NCI-H774 (cell line): ENCODE results near the gene ZSWIM6.
A peak's percentile ranks its signal among the peaks of the same experiment; 100 is the strongest.
"Not testable (repeated sequence)": the region's sequence is repeated elsewhere in the genome, so short reads cannot be mapped to it uniquely, and the experiment has no call there.

Experiments used
- DNase-seq: peaks from one replicate; lab custom pipeline; 2025; lab: John Stamatoyannopoulos, UW

Gene ZSWIM6

GRCh38 chr5:61407706-61408270, 75.7 kb downstream of the ZSWIM6 start:
- no peak for DNase-seq

DNA sequence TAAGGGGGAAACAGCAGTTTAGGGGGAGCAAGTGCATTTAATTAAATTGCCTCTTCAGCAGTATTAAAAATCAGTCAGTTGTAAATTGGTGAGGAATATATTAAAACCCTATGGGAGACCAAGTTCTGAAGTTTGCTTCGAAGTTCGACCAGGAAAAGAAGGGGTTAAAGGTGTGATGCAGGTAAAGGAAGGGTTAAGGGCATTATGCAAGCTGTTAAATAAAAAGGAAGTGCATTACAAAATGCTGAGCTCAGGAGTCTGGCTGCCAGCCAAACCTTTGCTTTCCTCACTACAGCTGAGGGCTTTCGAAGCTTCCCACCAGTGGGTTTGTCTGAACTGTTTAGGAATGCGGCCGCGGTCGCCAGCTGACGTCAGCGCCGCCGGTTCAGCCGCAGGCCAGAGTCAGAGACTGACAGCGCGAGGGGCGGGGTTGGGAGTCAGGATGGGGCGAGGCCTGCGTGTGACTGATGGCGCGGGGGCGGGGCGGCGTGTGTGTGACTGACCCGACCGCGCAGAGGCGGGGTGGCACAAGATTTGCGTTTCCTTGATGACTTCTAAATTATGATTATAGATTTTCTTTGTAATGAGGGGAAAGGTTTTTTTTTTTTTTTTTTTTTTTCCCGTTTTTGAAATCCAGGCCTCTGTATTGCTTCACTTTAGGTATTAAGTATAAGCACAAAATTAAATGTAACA, 76.6 kb downstream of the ZSWIM6 start:
- DNase-seq = peak; percentile 89

GRCh38 chr5:61409568-61409967, 77.5 kb downstream of the ZSWIM6 start:
- DNase-seq = no peak

DNA sequence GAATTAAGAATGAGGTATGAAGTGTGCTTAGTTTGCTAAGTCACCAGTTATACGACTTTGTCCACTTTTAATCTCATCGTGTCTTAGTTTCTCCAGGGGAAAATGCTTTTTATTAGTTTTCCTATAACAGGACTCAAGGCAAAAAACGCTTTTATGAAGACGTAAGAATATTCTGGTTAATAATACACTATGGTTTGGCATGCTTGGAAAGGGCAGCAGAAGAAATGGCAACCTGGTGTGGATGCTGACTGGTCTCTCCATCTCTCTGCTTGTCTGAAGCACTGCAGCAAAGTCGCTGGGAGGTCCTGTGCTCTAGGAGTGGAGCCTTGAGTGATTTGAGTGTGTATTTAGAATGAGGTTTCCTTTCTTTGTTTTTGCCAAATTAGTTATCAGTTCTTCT, 78.8 kb downstream of the ZSWIM6 start:
- DNase-seq = no peak

DNA sequence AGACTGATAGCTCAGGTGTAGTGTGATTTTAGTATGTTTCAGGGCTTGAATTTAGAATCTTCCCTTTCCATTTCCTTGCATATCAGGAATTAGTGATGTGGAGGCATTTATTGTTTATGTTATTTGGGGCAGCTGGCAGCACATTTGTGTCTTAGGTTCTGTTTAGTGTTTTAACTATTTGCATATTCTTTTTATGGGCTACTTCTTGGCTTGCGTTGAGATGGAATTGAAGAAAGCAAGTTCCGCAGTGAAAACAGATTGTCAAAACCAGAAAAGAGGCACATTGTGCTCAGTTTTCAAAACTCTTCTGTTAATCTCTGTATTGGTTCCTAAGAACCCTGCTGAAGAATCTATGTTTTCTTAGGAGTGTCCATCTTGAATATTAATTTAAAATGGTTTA, 80.3 kb downstream of the ZSWIM6 start:
- no peak for DNase-seq

DNA sequence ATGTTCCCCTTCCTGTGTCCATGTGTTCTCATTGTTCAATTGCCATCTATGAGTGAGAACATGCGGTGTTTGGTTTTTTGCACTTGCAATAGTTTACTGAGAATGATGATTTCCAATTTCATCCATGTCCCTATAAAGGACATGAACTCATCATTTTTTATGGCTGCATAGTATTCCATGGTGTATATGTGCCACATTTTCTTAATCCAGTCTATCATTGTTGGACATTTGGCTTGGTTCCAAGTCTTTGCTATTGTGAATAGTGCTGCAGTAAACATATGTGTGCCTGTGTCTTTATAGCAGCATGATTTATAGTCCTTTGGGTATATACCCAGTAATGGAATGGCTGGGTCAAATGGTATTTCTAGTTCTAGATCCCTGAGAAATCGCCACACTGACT, 81.1 kb downstream of the ZSWIM6 start:
- DNase-seq = not testable (repeated sequence)

DNA sequence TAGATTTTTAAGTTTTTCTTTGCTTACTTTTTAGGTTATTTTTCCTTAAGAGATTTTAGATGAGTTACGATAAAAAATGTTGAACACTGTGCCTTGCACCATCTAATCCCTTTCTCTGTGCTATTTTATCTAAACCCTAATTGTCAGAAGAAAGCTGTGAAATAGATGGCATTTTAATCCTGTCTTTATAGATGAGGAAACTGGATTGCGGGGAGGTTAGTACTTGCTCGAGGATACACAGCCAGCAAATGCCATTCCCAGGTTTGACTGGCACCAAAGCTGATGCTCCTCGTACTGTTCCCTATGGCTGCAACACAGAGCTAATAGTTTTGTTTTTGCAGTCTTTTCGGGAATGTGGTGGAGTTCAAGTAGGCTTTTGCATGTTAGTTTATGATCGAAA, 82.7 kb downstream of the ZSWIM6 start:
- no peak for DNase-seq

- no peak for DNase-seq
These were observed 84.0 kb downstream of the ZSWIM6 start for GRCh38 chr5:61416010-61416409.

GRCh38 chr5:61416420-61416819, 84.4 kb downstream of the ZSWIM6 start:
- no peak for DNase-seq

DNA sequence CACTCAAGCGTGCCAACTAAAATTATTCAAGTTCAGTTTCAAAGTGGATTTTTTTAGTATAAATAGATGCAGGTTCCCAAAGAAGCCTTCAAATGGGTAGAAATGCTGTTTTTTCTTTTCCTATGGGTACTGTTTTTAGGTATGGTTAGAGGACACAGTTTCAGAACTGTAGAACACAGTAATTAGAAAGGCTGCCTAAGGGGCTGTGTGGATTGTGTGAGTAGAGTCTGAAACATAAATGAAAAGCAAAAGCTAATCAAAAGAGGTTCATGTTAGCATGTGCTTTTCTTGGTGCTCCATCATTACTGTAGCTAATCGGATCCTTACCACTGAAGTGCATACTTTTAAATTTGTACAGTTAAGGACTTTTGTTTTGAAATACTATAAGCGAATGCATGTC, 85.3 kb downstream of the ZSWIM6 start:
- no peak for DNase-seq

DNA sequence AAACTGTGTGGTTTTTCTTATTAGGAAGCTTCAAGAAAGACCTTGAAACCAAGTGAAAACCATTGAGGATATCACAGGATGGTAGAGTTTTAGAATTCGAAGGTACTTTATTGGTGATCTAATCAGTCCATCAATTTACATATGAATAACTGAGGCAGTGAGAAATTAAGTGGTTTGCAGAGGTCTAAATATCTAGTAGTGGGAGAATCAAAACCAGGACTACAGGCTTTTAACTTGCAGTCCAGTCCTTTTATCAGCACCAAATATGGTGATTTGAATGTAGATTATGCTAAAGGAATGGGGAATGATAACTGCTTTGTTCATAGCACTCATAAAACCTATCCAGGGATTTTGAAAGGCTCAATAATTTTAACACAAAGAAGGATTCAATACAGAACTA, 85.8 kb downstream of the ZSWIM6 start:
- DNase-seq = no peak

GRCh38 chr5:61419106-61419505, 87.0 kb downstream of the ZSWIM6 start:
- no peak for DNase-seq

DNA sequence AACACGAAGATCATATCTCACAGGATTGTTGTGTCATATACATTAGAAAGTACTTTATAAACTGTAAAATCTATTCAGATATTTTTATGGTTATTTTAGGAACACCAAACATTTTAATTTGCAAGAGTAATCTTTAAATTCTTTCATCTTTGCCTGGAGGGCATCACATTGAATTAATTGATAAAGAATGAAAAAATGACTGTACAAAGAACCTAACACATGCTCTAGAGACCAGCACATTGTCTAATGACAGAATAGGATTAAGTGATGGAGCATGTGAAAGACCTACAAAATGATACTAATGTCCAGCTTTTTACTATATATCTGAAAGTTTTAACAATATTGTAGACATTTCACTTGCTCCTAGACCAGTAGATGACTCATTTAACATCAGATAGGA, 88.0 kb downstream of the ZSWIM6 start:
- no peak for DNase-seq

DNA sequence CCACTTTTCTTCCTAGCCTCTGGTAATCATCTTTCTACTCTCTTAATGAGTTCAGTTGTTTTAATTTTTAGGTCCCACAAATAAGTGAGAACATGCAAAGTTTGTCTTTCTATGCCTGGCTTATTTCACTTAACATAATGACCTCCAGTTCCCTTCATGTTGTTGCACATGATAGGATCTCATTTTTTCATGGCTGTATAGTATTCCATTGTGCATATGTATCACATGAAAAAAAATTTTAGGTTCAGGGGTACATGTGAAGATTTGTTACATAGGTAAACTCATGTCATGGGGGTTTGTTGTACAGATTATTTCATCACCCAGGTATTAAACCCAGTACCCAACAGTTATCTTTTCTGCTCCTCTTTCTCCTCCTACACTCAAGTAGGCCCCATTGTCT, 89.2 kb downstream of the ZSWIM6 start:
- DNase-seq = not testable (repeated sequence)

- no peak for DNase-seq
These were observed 91.6 kb downstream of the ZSWIM6 start for GRCh38 chr5:61423487-61424145.

GRCh38 chr5:61425918-61426317, 93.9 kb downstream of the ZSWIM6 start:
- DNase-seq = no peak

DNA sequence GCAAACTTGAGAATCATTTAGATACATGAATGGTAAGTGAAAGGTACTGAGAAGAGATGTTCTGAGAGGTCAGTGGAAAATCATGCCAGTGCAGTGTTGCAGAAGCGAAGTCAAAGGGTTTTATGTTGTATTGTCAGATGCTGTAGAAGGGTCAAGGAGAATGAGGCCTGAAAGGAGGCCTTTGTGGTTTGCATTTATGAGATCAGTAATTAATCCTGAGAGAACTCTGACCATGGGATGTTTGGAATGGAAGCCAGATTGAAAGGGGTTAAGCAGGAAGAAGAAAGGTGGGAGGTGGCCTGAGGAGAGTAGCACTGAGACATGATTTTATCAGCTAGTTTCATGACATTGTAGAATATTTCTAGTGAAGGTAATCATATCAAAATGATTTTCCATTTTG, 97.8 kb downstream of the ZSWIM6 start:
- no peak for DNase-seq

DNA sequence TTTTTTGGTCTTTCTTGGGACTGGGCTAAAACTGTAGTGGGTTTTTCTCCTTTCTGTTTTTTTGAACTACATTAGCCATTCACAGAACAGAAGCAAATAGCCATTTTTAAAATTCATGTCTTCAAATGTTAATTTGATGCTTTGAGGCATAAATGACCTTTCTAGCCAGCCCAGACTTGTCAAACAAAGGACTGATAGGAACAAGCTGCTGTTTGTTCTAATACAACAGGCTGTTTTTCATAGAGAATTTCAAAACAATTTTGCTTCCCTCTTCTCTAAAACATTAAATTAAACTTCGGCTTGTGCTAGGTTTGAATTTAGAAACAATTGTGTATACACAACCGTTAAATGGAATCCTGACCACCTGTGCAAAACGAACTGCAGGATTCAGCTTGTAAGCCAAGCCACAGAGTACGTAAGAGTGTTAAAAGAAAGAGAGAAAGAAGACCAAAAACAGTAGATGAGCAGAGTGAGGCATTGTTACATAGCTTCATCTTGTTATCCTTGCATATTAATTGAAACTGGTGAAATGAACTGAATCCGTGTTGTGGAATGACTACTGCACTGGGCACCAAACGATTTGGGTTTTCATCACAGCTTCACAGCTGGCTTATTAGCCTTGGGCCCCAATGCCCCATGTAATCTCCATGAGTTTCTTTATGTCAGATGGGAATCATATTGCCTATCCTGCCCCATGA, 100.0 kb downstream of the ZSWIM6 start:
- DNase-seq = no peak

DNA sequence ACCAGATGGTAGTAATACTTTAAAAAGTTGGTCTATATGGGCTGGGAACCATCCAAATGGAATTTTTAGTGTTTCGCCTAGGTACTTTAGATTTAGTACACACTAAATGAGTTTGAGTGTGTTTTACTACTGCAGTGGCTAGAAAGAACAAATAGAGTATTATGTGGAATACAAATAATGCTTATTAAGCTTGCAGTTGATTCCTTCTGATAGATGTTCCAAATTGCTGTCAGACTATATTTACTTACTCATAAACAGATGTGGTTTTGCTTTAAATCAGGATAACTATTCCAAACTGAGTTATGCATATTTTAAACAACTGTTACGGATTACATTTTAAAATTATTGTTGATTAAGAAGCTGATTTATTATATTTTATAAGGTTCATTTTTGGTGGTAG, 103.3 kb downstream of the ZSWIM6 start:
- DNase-seq = peak; percentile 21

DNA sequence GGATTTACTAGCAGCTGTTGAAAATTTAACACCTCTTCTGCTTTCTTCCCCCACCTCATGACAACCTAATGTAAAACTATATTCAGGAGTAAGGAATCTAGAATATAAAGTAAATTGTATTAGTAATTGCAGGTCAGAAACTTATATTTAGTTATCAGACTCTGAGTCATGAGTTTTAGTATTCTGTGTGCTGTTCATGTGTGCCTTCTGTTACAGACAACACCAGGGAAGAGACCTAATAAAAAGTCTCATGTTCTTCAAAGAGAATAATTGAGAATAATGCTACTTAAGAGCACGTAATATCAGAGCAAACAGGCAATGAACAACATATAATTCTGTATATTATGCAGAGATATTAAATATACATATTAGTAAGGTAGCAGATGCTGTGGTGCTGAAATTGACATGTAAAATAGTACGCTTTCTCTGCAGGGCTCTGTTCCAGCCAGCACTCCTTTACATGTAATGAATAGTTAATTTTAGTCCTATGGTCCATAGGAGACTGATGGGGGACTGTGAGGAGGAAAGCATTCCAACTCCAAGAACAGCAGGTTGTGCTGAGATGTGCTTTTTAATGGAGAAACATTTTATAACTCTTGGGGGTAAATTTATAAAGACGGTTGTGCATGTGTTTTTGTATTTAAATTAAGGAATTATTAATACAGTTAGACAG, 106.4 kb downstream of the ZSWIM6 start:
- no peak for DNase-seq

GRCh38 chr5:61440086-61440485, 108.0 kb downstream of the ZSWIM6 start:
- no peak for DNase-seq

GRCh38 chr5:61440596-61440995, 108.5 kb downstream of the ZSWIM6 start:
- no peak for DNase-seq
